ENCODE data around the gene PHF13. TPM values are rescaled to one million over a fixed set of nuclear protein-coding genes. Genes with fewer than 3 reads are reported as not detected.

The PHF13 gene
- total RNA-seq, 1 donor from 2014 or later: 14.9 TPM

DNA sequence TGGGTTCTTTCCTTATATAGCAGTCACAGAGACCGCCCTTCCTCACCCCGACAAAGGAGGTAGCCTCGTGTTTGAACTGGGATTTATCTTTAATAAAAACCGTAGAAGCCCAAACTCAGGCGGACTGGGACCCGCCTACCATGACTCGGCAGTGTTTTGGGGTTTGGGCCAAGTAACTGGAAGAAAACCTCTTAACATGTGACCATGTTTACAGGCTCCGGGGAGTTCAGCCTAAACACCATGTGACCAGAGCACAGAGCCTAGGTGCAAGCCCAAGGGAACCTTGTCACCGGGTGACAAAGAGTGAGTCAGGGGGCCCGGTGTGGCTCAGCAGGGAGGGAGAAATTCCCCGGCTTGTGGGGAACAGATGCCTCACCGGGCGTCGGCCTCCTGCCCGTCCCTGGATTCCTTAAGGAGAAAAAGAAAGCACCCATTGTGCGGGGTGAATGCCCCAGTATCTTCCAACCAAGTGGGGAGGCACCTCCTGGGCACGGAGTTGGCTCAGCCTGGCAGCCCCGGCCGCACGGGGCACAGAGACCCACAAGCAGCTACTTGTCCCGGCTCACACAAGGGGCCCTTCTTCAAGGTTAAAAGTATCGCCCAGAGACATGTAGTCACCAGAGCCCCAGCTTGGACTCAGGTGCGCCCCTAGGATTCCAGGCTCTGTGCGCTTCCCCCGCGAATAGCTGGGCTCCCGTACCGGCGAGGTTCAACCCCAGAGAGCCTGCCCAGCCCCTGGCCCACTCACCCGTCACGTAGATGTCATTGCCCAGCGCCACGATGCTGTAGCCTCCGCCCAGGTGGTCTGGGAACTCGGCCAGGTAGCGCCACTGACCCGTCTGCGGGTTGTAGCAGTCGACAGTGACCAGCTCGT is 12.2 kb upstream of the PHF13 start:
- DNase-seq (ENCODE audit: extremely low read depth, low read depth, low spot score): no peak

DNA sequence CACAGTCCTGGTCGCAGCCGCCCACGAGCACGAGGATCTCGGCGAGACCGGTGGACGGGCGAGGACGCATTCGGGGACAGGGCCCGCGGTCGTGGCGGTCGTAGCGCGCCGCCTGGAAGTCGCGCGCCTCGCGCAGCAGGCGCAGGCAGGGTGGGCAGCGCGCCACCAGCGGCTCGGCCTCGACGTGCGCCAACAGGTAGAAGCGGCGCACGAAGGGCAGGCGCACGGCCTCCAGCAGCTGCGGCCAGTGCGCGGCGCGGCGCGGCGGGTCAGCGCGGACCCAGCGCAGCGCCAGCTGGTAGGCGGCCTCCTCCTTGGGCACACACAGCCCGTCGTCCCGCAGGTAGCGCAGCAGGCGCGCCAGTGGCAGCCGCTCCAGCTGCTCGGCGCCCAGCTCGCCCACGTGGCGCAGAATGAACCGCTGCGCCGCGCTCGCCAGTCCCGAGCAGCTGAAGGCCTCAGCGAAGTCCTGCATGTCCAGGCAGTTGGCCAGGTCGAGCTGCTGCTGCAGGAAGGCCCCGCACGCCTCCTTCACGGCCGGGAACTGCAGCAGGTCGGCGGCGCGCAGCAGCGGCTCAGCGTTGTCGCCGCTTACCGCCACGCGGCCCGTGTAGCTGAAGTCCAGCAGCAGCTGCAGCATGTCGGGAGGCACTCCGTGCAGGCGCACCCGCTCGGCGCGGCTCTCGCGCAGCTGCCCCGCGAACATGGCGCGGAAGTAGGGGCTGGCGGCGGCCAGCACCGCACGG is 11.4 kb upstream of the PHF13 start:
- DNase-seq (ENCODE audit: extremely low read depth, low read depth, low spot score): no peak

DNA sequence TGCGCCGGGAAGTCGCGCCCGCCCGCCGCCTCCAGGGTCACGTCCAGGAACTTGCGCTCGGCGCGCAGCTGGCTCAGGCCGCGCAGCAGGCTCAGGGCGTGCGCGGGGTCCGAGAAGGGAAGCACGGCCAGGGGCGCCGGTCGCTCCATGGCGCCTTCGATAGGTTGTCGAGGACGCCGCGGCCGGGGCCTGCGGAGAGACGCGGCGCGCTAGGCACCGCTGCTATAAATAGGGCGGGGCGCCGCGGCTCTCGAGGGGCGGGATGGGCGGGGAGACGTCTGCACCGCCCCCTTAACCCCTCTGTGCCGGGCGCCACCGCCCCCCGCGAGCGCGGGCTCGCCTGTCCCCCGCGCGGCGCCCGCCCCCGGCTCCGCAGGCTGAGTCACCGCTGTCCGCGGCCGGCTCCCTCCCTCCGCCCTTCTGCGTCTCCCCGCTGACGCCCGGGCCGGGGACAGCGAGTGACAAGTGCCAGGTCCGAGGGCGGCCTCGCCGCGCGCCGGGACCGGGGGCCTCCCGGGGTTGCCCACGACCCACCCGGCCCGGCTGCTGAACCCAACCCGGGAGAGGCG is 10.8 kb upstream of the PHF13 start, which contains the start of gene KLHL21:
Gene KLHL21 (minus strand): TSS at position 201 of the 569 bp plus-strand sequence. CDS start 52 bp downstream, at position 149.
- no peak for DNase-seq (ENCODE audit: extremely low read depth, low read depth, low spot score)

DNA sequence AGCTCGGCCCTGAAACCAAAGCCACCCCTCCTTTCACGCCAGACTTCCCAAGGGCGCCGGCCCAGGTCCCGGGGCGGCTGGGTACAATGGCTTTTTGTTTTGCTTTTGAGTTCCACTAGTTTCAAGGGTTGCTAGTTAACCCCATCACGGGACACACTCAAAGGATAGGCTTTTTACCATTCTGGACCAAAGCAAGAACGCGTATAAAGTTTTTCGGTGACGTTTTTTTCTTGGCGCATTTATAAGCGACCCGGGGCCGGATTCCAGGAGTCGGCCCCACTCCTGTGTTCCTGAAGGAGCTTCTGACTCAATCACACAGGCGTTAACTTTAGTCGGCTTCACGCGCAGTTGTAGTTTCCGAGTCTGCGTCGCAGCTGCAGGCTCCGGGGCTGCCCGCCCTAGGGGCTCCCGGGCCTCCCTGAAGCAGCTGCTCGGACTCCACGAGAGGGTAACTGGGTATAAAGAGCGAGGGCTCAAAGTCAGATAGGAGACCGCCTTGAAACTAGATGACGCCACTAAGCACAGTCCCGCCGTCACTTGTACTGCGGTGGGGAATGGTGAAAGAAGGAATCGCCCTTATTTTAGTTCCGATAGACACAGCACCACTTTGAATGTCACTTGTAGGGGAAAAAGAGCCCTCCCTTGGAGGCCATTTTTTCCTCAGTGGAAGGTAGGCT is 10.2 kb upstream of the PHF13 start:
- DNase-seq (ENCODE audit: extremely low read depth, low read depth, low spot score): no peak

DNA sequence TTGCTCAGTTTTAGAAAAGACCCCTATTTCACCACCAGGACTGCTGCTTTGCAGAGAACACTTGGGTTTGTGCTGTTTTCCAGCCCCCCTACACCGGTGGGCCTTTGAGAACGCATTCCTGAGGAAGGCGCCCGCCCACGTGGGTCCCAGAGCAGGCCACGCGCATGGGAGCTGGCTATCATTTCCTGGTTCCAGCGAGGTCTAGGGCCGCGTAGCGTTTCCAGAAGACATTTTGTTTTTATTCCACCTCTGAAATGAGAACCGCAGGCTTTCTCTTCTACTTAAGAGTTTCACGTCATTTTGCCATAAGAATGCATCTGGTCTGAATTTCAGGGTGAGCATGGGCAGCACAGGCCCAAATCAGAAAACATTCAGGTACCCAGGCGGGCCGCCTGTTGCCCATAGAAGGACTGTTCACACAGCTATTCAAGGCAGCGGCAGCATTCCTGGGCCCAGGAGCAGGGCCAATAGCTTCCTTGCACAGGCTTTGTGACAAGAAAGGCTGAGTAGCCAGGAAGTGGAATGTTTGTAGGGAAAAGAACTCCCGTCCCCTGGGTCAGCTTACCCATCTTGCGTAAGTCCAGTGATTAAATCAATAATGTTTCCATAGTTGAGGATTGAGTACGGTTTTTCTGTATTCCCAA is 9.5 kb upstream of the PHF13 start:
- no peak for DNase-seq (ENCODE audit: extremely low read depth, low read depth, low spot score)

DNA sequence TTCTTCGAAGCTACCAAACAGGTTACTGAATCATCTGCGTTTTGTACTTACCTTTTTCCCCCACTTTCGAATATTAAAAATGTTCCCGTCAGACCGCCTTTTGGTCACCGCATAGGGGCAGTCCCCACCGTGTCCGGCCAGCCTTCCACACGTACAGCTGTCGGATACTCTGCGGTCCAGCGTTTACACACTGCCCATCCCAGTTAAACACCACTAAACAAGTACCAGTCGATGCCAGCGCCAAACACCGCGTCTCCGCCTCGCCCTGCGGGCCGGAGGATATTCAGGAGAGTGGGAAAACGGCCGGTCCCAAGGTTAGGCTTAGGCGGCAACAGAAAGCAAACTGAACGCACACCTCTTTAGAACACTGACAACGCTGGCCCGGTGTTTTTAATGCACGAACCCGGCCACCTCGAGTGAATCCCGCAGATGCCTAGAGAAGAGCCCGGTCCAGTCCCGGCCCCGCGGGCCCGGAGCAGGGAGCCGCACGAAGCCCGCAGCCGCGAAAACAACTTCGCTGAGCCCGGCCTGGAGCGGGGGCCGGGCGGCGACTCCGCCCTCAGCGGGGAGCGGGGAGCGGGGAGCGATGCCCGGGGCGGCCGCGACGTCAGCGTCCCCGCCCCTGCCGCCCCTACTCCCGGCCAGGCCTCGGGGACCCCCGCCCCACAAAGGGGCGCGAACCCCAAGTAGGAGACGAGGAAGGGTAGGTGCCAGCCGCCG is 730 bp upstream of the PHF13 start:
- DNase-seq (ENCODE audit: extremely low read depth, low read depth, low spot score): no peak

DNA sequence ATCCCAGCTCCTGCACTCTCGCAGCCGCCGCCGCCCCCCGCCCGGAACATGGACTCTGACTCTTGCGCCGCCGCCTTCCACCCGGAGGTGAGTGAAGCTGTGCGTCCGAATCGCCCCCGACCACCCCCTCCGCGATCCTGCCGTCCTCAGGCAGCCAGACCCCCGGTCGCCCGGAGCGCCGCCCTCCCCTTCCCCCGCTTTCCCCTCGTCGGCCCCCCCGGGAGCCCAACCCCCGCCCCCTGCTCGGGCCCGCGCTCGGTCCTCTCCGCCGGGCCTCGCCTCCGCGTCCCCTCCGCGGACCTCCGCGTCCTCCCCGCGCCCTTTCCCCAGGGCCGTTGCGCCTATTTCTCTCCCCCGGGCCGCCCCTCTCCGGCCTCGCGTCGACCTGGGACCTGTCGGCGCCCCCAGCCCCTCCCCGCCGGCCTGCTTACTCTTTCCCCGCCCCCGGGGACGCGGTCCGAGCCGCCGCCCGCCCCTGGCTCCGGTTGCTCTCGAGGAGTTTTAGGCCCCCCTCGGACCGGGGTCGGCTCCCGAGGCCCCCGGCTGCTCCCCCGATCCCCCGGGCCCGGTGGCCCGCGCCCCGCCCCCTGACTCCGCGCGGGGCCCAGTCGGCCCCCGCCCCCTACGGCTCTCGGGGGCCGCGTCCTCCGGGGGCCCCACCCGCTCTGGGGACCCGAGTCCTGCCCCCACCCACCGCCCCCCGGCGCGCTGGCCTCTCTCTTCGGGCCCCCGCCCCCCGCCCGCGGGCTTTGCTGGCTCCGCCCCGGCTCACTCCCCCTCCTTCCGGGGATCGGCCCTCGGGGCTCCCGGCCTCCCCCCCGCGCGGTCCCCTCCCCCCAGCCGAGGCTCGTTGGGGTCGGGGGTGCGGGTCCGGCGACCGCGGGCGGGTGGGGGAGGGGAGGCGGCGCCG is 743 bp downstream of the PHF13 start:
- DNase-seq (ENCODE audit: extremely low read depth, low read depth, low spot score): no peak

DNA sequence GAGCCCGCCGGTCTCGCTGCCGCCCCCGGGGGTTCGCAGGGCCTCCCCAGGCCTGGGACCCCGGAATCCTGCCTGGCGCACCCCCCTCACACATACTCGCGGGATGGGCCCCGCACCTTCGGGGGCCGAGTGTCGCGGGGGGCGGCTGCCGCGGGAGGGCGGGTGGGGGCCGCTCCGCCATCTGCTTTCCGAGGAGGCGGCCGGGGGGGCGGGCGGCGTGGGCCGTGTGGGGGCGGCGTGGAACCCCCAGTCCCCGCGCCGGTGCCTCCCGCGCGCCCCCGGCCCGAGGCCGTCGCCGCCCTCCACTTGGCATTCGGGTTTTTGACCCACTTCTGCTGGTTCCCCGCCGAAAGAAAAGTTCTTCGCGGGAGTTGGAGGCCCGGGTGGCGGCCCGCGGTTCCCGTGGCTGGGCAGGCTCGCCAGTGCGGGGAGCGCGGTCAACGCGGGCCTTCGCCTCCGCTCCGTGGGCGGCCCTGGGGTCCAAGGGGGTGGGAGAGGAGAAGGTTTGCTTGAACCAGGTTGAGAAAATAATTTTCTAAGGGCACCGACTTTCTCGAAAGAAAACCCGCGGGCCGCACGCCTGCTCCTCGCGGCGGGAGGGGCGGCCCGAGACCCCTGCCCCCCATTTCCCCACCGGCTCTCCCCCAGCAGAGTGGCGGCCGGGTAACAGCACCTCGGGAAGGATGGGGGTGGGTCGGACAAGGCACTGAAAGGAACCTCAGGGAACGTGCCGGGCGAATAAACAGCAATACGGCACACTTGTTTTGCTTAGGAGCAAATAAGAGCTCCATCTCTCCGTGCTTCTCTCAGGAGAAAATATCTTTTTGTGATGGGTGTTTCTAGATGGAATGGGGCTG is 1.6 kb downstream of the PHF13 start:
- no peak for DNase-seq (ENCODE audit: extremely low read depth, low read depth, low spot score)

DNA sequence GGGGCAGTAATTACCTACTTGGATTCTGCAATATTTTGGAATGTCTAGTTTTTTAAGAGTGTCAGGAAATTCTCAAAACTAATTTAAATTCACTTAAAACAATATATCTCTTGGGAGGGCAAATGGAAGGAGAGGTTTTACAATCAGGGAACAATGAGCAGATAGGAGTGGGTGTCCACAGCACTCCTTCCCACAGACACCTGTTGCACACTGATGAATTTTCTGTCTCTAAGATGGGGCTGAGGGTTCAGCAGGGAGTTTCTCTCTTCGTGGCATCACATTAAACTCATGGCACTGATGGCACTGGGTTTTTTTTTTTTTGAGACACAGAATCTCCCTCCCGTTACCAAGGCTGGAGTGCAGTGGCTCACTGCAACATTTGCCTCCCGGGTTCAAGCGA is 5.5 kb downstream of the PHF13 start:
- DNase-seq (ENCODE audit: extremely low read depth, low read depth, low spot score): no peak

DNA sequence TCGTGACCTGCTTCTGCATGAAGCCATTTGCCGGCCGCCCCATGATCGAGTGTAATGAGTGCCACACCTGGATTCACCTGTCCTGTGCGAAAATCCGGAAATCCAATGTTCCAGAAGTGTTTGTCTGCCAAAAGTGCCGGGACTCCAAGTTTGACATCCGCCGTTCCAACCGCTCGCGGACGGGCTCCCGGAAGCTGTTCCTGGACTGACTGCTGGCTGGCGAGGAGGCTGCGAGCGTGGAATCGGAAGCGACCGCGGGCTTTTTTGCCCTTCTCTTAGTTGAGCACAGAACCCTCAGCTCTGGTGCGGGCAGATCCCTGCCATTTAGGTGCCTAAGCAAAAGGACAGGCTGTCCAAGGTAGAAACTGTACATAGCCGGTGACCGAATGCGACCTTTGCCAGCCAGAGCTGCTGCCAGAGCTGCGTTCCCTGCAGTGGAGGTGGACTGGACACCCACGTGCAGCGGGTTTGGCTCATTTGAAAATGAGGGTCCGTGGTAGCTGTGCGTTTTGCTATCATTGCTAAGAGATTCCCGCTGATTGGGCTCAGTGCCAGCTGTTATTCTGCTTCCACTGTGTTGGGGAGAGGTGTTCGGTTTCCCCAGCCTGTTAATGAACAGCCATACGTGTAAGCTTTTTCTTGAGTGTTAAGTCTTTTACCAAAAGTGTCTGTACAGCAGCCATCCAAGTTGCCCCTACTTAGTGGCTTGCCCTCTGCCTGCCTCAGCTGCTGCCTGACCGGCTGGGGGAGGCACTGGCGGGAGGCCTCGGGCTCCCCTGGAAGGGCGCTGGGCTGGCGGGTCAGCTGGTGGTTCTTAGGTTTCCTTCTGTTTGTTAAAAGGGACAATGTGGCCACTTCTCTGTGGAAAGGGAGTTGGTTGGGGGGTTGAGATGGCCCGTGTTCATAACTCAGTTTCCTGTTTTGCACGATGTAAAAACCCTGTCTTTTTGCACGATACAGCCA is 8.2 kb downstream of the PHF13 start:
- DNase-seq (ENCODE audit: extremely low read depth, low read depth, low spot score): no peak

DNA sequence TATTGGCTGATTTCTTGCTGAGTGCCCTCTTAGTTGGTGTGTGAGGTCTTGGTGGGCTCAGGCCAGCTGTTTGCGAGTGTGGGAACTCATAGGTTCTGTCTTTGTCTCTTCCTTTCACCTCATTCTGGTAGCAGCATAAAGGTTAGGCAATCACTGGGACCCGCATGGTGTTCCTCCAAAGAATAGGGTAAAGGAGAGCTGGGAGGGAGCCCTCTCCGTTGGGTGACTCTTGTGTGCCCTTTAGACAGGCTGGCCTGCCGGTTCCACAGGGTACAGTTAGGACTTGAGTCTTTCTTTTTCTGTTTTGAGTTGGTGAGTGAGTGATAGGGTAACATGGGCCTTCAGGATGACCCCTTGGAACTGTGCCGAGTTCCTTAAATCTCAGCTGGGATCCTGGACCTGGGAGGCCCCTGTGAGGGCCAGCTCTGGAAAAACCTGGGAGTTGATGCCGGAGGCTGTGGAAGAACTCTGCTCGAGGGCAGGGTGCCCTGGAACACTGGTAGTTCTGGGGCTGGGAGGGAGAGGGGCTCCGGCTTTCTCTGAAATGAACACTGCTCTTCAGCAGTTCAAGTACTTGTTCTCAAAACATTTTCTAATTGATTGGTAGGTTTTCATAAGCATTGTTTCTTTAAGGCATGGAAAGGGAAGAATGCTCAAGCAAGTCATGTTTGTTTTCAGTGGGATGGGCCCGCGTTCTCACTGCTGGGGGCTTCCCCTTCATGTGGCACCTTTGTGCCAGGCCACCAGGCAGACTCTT is 9.0 kb downstream of the PHF13 start:
- no peak for DNase-seq (ENCODE audit: extremely low read depth, low read depth, low spot score)

DNA sequence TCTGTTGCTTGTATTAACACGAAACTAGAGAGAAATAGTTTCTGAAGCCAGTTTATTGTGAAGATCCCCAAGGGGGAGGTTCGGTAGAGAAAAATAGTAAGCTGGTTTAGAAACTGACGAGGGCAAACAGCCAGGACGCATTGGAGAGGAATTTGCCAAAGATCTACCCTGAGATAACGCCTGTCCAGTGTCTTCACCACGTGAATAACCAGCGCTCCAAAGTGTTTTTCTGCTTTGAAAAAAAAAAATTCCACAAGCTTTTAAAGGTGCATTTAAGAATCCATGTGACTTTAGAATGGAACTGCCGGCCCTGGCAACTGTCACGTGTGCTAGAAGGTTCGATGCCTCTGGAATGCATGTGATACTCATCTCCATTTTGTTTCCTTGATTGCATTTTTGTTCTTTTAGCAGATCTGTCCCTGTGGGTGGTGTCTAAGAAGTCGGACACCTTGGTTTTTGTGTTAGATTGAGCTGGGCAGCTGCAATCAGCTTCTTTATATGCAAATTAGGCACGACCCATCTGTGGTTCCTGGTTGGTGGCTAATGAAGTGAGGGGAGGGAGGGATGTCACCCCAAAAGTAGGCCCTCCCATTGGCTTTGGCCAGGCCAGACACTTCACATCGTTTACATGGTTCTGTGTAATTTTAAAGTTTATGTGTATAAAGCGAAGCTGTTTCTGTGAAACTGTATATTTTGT is 9.9 kb downstream of the PHF13 start:
- DNase-seq (ENCODE audit: extremely low read depth, low read depth, low spot score): no peak

DNA sequence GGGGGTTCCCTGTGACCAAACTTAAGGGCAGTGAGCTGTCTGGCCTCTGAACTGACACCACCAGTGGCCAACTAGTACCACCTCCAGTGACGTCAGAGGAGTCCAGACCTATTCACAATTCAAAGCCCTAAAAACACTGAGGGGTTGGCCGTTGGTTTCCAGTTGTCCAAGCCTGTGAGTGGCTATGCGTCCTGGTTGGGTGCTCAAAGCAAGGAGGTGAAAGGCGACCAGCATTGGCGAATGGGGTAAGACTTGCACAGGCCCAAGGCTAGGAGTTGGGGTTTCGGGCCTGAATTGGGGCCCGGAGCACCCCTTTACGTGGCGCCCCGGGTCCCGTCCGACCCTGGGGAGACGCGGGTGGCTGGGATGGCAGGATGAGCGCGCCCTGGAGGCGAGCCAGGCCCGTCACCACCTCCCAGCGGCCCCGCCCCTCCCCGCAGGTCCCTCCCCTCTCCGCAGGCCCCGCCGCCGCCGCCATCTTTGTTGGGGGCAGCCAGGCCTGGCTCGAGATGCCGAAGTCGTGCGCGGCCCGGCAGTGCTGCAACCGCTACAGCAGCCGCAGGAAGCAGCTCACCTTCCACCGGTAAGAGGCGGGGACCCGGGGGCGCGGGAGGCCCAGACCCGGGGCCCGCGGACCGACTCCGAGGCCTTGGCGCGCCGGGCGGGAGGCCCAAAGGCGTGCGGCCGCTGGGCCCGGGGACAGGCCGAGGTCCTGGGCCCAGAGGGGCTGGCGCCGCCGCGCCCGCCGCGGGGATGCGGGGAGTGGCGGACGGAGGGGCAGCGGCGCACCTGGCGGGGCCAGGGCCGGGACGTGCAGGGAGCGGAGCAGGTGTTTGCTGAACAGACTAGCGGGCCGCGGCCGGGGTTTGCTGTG is 11.4 kb downstream of the PHF13 start, which contains the start of gene THAP3:
Gene THAP3 (plus strand): TSS at position 159 of the 874 bp plus-strand sequence. CDS start 351 bp downstream, at position 510.
- no peak for DNase-seq (ENCODE audit: extremely low read depth, low read depth, low spot score)

DNA sequence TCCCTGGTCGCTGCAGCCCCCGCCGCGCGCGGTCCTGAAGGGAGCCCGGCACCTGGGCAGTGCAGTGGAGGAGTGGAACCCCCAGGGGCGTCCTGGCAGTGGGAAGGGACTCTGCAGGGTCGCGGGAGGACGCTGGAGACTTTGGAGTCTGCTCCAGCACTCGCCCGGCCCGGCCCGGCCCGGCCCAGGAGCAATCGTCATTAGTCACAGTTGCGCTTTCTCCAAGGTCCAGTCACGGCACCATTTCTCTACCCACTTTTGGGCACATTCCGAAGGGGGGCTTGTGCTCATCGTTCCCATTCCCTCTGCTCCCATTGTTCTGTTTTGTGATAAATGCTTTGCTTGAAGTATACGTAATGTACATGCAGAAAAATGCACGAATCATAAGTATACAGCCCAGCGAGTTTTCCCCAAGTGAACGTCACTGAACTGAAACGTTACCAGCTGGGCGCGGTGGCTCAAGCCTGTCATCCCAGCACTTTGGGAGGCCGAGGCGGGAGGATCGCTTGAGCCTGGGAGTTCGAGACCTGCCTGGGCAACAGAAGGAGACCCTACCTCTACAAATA is 12.1 kb downstream of the PHF13 start:
- DNase-seq (ENCODE audit: extremely low read depth, low read depth, low spot score): no peak
